Keratinocyte (primary cell): ENCODE data around the gene NEGR1.

ENCODE experiments used
- CTCF ChIP-seq, 3 experiments: IDR thresholded peaks in 1 of 3; conservative IDR thresholded peaks in 1 of 3; optimal IDR thresholded peaks in 1 of 3; 2 replicates in 2 of 3; 3 replicates in 1 of 3; pipeline versions ENCODE3 to v1.5.1; 2011; ENCODE audit warnings: low read length in 3 of 3, mild to moderate bottlenecking in 3 of 3, moderate library complexity in 2 of 3, control low read depth in 1 of 3, inconsistent platforms in 1 of 3; ENCODE audit not compliant: insufficient read depth in 2 of 3; ENCODE audit errors: extremely low read depth in 1 of 3
- EZH2 ChIP-seq: IDR thresholded peaks from one replicate; pipeline ENCODE4 v1.6.1; 2012; ENCODE audit warnings: inconsistent platforms, mild to moderate bottlenecking, low read length, moderate library complexity

- TF ChIP-seq CTCF (optimal IDR thresholded peaks at IDR 0.05 in 1 of 3, IDR thresholded peaks at IDR 0.05 in 1 of 3, conservative IDR thresholded peaks at IDR 0.05 in 1 of 3; ENCODE audit: extremely low read depth in 1 of 3, insufficient read depth in 2 of 3, low read length in 3 of 3), result no peak
- TF ChIP-seq EZH2, result no peak
Measured at GRCh38 chr1:71647513-71648300, 634.6 kb downstream of the NEGR1 start.
